Right lobe of liver (tissue), 6 donors: ENCODE results near the gene LCLAT1. TPM values are rescaled to one million over a fixed set of nuclear protein-coding genes. Genes with fewer than 3 reads are reported as not detected.

Experiments
- ATAC-seq, 4 donors: fragments of 200-7000 bp; cut with Tn5 transposase; one replicate each; pipeline ENCODE4 v1.9.1; 2020; ENCODE audit warnings: mild to moderate bottlenecking in 4 of 4, moderate library complexity in 4 of 4
- DNase-seq, 3 donors: peaks; one replicate each; pipeline ENCODE4 v3.0.0-alpha.2; 2020
- H3K27ac ChIP-seq, 3 donors: fragments of 200-600 bp; one replicate each; pipeline ENCODE4 v1.8.0; 2022
- H3K27me3 ChIP-seq, 2 donors: fragments of 200-600 bp; one replicate each; pipeline ENCODE4 v1.8.0; 2022
- H3K36me3 ChIP-seq, 4 donors: fragments of 200-600 bp; sonication (generic) in 1 of 4; one replicate each; pipeline versions ENCODE4 v1.5.1 to v1.8.0; 2017 to 2022; ENCODE audit warnings: control low read depth in 1 of 4
- H3K4me1 ChIP-seq, 4 donors: fragments of 200-600 bp; sonication (generic) in 1 of 4; one replicate each; pipeline versions ENCODE4 v1.5.1 to v1.8.0; 2017 to 2022; ENCODE audit warnings: control low read depth in 1 of 4
- H3K4me3 ChIP-seq, 3 donors: fragments of 200-600 bp; one replicate each; pipeline ENCODE4 v1.8.0; 2022
- H3K9me3 ChIP-seq, 4 donors: fragments of 200-600 bp; sonication (generic) in 1 of 4; one replicate each; pipeline versions ENCODE4 v1.5.1 to v1.8.0; 2017 to 2022; ENCODE audit warnings: control low read depth in 1 of 4
- POLR2A ChIP-seq: fragments of 450-650 bp; IDR thresholded peaks from one replicate; pipeline ENCODE4 v1.6.1; 2017; ENCODE audit warnings: antibody characterized with exemption, mild to moderate bottlenecking
- WGBS: methylation state at CpG from one replicate; pipeline ENCODE4 v1.1.6; 2018; ENCODE audit warnings: low coverage, low lambda C conversion rate; ENCODE audit not compliant: insufficient coverage; ENCODE audit errors: missing lambda C conversion rate; 5-methylcytosine and 5-hydroxymethylcytosine counted together
- intact Hi-C, 2 donors: fragments of 100-400 bp; cut with DNase I; formaldehyde crosslinking; loops; one replicate each; pipeline versions ENCODE4 v1.11.2 to v1.14.1; 2022
- total RNA-seq, 6 experiments: library from RNA; depleted of rRNA in 2 of 6; stranded (reverse); fragments of >200 nt in 2 of 6; fragmentation: NEBNext Ultra II Directional in 3 of 6; extraction: Animal tissue kit (Norgen Biotek cat#: 25700) in 3 of 6; gene quantifications; one replicate each; pipeline versions ENCODE4 v1.1.0 to v1.2.4, GENCODE V29; 2016 to 2023
- TF ChIP-seq, protein P1 (sequence below), 4 donors: fragments of 200-600 bp in 3 of 4; fragments of 450-650 bp in 1 of 4; IDR thresholded peaks; one replicate each; pipeline versions ENCODE4 v1.5.1 to v1.8.0; 2016 to 2022; ENCODE audit warnings: antibody characterized with exemption in 4 of 4, mild to moderate bottlenecking in 2 of 4
- donor health status: DM: no; HTN: yes; CAD: no.
- donor health status: DM: no; HTN: no; CAD: no.
- donor health status: DM: no; HTN: no; CAD: no.
- donor health status: DM: no; HTN: yes; CAD: no.
- donor health status: DM: no; HTN: yes; CAD: no.

The LCLAT1 gene
- total RNA-seq, 6 experiments from 2014 or later: 11.1 to 14.0 (median 12.0) TPM

DNA sequence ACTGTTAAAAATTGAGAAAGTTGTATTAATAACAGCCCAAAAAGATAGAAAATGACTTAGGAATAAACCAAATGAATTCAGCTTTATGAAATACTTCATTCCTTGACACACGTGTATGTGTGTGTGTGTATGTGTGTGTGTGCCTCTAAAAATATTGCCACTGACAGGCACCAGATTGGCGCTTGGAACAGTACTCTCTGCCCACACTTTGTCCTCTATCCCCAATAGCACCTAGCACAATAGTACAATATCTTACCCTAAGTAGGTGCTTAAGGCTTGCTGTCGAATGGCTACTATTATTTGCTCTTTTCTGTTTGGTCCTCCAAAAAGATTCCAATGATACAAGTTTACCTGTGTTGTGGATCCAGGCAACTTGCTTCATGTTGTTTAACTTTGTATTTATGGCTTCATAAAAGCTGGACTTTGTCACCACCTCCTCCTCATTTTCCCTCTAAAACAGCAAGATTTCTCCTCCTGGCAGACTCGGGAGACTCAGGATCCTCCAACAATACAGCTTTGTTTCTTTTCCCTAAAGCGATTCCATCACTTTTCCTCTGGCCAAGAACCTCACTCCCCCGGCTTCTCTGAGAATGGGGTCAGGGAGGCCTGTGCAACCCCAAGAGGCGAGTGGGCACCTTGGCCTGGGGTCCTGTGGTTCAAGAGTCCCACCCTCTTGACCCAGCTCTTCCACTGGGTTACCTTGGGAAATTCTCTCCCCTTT is 43.3 kb upstream of the LCLAT1 start:
- Histone ChIP-seq H3K36me3 (no peaks in the 10 kb centered on the region), H3K4me3 (no peak overlapping the region), H3K9me3 (no peaks in the 10 kb centered on the region), H3K4me1 (no peaks in the 10 kb centered on the region), H3K27me3 (no peaks in the 10 kb centered on the region), H3K27ac (no peak overlapping the region)
- no peak for ATAC-seq
- no peak for DNase-seq
- intact Hi-C loops: no loop called here
- WGBS: 68% methylated on average over 7 of the region's 7 CpGs
- TF ChIP-seq POLR2A: no peak
- TF ChIP-seq, protein P1, sequence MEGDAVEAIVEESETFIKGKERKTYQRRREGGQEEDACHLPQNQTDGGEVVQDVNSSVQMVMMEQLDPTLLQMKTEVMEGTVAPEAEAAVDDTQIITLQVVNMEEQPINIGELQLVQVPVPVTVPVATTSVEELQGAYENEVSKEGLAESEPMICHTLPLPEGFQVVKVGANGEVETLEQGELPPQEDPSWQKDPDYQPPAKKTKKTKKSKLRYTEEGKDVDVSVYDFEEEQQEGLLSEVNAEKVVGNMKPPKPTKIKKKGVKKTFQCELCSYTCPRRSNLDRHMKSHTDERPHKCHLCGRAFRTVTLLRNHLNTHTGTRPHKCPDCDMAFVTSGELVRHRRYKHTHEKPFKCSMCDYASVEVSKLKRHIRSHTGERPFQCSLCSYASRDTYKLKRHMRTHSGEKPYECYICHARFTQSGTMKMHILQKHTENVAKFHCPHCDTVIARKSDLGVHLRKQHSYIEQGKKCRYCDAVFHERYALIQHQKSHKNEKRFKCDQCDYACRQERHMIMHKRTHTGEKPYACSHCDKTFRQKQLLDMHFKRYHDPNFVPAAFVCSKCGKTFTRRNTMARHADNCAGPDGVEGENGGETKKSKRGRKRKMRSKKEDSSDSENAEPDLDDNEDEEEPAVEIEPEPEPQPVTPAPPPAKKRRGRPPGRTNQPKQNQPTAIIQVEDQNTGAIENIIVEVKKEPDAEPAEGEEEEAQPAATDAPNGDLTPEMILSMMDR (IDR thresholded peaks at IDR 0.05): no peak

DNA sequence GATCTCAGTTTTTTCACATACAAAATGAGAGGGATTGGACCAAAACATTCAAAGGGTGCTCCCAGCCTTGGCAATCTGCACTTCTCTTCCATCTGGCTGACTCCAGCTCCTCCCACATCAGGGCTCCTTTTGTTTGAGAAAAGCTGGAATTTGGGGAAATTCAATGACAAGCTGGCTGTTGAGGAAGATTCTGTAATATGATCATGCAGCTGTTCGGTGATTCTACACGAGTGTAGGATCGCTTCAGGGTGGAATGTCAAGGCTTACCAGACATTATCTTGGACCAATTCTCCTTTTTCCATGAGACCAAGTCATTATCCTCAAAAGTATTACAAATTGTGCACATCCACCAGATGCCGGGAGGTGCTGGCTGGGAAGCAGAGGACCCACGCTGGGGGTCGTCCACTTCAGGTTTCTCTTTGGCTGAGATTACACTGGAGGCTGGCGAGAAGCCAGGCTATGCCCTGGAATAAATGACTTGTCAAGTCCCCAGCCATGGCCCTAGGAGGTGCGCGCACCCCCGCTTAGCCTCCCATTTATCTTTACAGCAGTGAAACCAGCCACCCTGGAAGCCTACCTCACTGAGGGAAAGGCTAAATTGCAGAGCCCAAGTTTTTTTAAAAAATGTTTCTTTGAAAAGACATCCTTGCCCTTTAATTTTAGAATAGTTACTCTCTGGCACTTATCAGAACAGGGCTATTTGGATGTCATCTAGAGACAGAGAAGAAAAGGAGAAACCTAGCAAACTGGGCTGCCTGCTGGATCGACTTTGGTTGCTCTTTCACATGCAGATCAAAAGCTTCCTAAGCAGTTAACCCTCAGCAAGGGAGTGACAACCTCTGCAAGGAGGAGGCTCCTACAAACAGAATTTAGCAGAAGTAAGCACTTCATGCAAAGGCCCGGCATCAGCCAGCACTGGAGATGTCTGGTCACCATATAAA is 42.5 kb upstream of the LCLAT1 start:
- H3K4me3 ChIP-seq: no peak overlapping the region
- no peaks in the 10 kb centered on the region for H3K4me1 ChIP-seq
- no peak for ATAC-seq
- H3K9me3 ChIP-seq: no peaks in the 10 kb centered on the region
- WGBS: 56% methylated on average over 8 of the region's 12 CpGs
- H3K27ac ChIP-seq: no peak overlapping the region
- H3K27me3 ChIP-seq: no peaks in the 10 kb centered on the region
- H3K36me3 ChIP-seq: no peaks in the 10 kb centered on the region
- intact Hi-C loops: no loop called here
- TF ChIP-seq, protein P1 (IDR thresholded peaks at IDR 0.05): no peak
- TF ChIP-seq POLR2A: no peak
- no peak for DNase-seq

DNA sequence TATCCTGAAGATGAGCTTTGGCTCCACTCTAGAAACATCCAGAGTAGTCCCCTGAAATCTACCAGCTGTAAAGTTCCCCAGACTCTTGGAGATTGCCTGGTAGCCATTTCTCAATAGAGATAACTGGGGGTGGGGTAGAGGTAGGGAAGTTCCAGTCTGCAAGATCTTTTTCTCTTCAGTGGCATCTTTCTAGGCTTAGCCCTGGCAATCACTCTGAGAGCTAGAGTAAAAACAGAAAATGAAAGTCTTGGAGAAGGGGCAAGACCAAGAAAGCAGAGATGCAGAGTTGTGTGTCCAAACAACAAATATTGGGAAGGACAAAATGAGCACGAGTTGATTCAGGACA is 41.8 kb upstream of the LCLAT1 start:
- intact Hi-C loops: no loop called here
- no peak for TF ChIP-seq POLR2A
- TF ChIP-seq, protein P1 (IDR thresholded peaks at IDR 0.05): no peak
- 19% methylated on average over 1 of the region's 1 CpG for WGBS

DNA sequence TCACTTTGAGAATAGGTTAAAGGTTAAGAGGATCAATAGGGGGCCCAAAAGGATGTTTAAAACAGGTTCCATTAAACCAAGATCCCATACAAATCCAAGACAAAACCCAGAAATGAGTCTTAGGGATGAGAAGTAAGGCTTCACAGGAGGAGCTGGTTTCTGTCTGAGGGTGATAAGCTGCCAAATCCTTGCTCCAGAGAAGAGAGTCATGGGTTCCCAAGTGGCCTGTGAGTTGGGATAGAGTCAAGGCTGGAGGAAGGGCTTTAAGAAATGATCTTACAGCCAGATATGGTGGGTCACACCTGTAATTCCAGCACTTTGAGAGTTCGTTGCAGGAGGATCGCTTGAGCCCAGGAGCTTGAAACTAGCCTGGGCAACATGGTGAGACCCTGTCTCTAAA is 40.2 kb upstream of the LCLAT1 start:
- Histone ChIP-seq H3K36me3 (no peaks in the 10 kb centered on the region), H3K27me3 (no peaks in the 10 kb centered on the region), H3K27ac (peak overlapping the region in 2 of 3 donors; percentile 15 to 73), H3K4me1 (no peaks in the 10 kb centered on the region), H3K9me3 (no peaks in the 10 kb centered on the region), H3K4me3 (no peak overlapping the region)
- intact Hi-C loops: no loop called here
- ATAC-seq (no peak), DNase-seq (no peak)
- WGBS: 100% methylated on average over 2 of the region's 2 CpGs
- TF ChIP-seq, protein P1 (IDR thresholded peaks at IDR 0.05): no peak
- TF ChIP-seq POLR2A: no peak

More for the DNA sequence above, 41.8 kb upstream of the LCLAT1 start:
- no peaks in the 10 kb centered on the region for H3K36me3 ChIP-seq
- ATAC-seq (no peak), DNase-seq (no peak)
- no peaks in the 10 kb centered on the region for H3K4me1 ChIP-seq
- no peak overlapping the region for H3K4me3 ChIP-seq
- no peaks in the 10 kb centered on the region for H3K9me3 ChIP-seq
- no peak overlapping the region for H3K27ac ChIP-seq
- H3K27me3 ChIP-seq: no peaks in the 10 kb centered on the region
